ENCODE results near the gene PCBP3. TPM values are rescaled to one million over a fixed set of nuclear protein-coding genes. Genes with fewer than 3 reads are reported as not detected.

Gene PCBP3
- total RNA-seq, 1 donor from 2014 or later: not detected

DNA sequence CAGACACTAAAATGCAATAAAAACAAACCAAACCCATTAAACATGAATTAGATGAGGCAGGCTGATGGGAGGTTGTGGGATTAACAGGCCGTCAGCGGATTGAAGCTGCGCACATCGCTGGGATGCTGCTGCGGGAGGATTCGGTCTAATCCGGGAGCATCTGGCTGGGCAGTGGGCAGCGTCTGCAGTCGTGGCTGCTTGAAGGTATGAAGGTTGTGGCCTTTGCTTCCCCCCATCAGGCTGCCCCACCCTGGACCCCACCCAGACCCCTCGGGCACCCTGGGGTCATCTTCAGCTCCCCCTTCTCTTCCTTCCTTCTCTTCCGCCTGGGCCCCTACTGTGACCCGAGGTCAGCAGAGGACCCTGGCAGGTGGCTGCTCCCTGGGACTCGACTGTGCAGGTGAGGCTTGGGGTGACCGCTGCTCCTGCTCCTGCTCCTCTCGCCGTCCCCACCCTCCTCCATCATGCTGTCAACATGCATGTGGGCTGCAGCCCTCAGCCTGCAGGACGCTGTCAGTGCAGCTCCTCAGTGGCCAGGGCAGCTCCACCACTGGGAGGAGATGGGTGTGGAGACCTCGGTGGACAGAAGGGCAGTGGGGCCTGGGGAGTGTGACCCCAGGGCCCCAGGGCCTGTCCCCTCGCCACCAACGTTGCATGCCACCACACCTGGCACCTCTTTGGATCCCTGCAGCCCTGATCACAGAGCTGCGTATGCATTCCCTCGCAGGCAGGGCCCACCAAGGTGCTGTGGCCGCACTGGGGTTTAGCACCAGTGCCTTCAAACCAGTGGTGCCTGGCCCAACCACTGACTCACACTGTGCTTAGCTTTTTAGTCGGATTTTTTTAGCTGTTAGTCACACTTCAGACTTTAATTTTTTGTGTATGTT is 225.8 kb downstream of the PCBP3 start:
- Histone ChIP-seq H3K4me3 (ENCODE audit: low read length in 3 of 3) (no peak overlapping the region), H3K9ac (ENCODE audit: low read depth in 1 of 3, low read length in 3 of 3) (no peak overlapping the region), H3K9me3 (ENCODE audit: control insufficient read depth in 3 of 3, low read length in 3 of 3) (no peaks in the 10 kb centered on the region), H3K27ac (ENCODE audit: low read depth, low read length) (no peak overlapping the region), H3K4me1 (ENCODE audit: control insufficient read depth in 3 of 3, insufficient read depth in 3 of 3, low read length in 3 of 3) (no peaks in the 10 kb centered on the region), H3K36me3 (ENCODE audit: control insufficient read depth in 3 of 3, insufficient read depth in 3 of 3, low read length in 3 of 3) (no peaks in the 10 kb centered on the region), H3K27me3 (ENCODE audit: control insufficient read depth in 3 of 3, insufficient read depth in 3 of 3, low read length in 3 of 3) (peaks cover 8 to 30% (median 26%) of the 10 kb centered on the region in 3 donors)

DNA sequence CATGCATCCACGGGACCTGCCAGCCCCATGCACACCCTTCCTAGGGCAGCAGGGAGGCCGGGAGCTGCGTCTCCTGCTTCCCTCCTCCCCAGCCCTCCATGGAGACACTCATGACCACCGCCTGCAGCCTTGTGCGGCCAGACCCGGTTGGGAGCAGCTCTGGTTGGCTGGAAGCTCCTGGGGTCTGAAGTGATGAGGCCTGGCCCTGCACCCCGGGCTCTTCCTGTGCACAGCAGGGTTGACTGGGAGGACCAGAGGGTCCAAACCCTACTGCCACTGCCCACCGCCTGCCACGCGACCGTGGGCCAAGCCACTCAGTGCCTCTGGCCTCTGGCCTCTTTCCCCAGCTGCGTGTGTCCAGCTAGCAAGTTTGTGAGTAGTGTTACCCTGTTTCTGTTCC is 226.9 kb downstream of the PCBP3 start:
- H3K4me3 ChIP-seq (ENCODE audit: low read length in 3 of 3): no peak overlapping the region
- no peaks in the 10 kb centered on the region for H3K36me3 ChIP-seq (ENCODE audit: control insufficient read depth in 3 of 3, insufficient read depth in 3 of 3, low read length in 3 of 3)
- H3K9me3 ChIP-seq (ENCODE audit: control insufficient read depth in 3 of 3, low read length in 3 of 3): no peaks in the 10 kb centered on the region
- H3K27me3 ChIP-seq (ENCODE audit: control insufficient read depth in 3 of 3, insufficient read depth in 3 of 3, low read length in 3 of 3): peaks cover 10 to 38% (median 29%) of the 10 kb centered on the region in 3 donors
- no peak overlapping the region for H3K9ac ChIP-seq (ENCODE audit: low read depth in 1 of 3, low read length in 3 of 3)
- H3K4me1 ChIP-seq (ENCODE audit: control insufficient read depth in 3 of 3, insufficient read depth in 3 of 3, low read length in 3 of 3): peaks cover 0 to 2% (median 0%) of the 10 kb centered on the region in 3 donors
- no peak overlapping the region for H3K27ac ChIP-seq (ENCODE audit: low read depth, low read length)

DNA sequence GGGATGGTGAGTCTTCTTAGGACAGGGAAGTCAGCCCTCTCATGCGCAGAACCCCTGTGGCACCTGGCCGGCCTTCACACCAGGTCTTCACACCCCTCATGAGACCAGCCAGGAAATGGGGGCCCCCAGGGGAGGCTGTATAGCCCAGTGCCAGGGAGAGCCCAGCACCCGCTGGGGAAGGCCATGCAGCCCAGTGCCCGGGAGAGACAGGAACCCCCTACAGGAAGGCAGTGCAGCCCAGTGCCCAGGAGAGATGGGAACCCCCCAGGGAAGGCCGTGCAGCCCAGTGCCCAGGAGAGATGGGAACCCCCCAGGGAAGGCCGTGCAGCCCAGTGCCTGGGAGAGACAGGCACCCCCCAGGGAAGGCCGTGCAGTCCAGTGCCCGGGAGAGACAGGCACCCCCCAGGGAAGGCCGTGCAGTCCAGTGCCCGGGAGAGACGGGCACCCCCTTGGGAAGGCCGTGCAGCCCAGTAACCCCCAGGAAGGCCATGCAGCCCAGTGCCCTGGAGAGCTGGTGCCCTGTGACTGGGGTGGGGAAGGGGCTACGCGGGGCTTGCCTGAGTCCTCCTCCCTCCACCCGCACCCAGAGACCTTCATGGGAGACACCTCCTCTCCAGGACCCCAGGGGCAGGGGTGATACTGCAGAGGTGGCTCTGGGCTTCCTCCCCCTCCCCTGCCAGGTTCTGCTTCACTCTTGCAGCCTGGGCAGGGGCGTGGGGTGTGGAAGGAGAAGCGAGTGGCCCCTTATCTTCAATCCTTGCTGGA is 227.5 kb downstream of the PCBP3 start:
- no peaks in the 10 kb centered on the region for H3K36me3 ChIP-seq (ENCODE audit: control insufficient read depth in 3 of 3, insufficient read depth in 3 of 3, low read length in 3 of 3)
- no peak overlapping the region for H3K27ac ChIP-seq (ENCODE audit: low read depth, low read length)
- H3K4me1 ChIP-seq (ENCODE audit: control insufficient read depth in 3 of 3, insufficient read depth in 3 of 3, low read length in 3 of 3): peaks cover 0 to 2% (median 2%) of the 10 kb centered on the region in 3 donors
- H3K4me3 ChIP-seq (ENCODE audit: low read length in 3 of 3): no peak overlapping the region
- no peak overlapping the region for H3K9ac ChIP-seq (ENCODE audit: low read depth in 1 of 3, low read length in 3 of 3)
- H3K9me3 ChIP-seq (ENCODE audit: control insufficient read depth in 3 of 3, low read length in 3 of 3): no peaks in the 10 kb centered on the region
- peaks cover 16 to 40% (median 31%) of the 10 kb centered on the region in 3 donors for H3K27me3 ChIP-seq (ENCODE audit: control insufficient read depth in 3 of 3, insufficient read depth in 3 of 3, low read length in 3 of 3)

GRCh38 chr21:45871616-45872236 is 228.2 kb downstream of the PCBP3 start:
- H3K4me1 ChIP-seq (ENCODE audit: control insufficient read depth in 3 of 3, insufficient read depth in 3 of 3, low read length in 3 of 3): peaks cover 0 to 5% (median 2%) of the 10 kb centered on the region in 3 donors
- H3K27me3 ChIP-seq (ENCODE audit: control insufficient read depth in 3 of 3, insufficient read depth in 3 of 3, low read length in 3 of 3): peaks cover 23 to 46% (median 33%) of the 10 kb centered on the region in 3 donors
- no peak overlapping the region for H3K9ac ChIP-seq (ENCODE audit: low read depth in 1 of 3, low read length in 3 of 3)
- no peak overlapping the region for H3K4me3 ChIP-seq (ENCODE audit: low read length in 3 of 3)
- no peak overlapping the region for H3K27ac ChIP-seq (ENCODE audit: low read depth, low read length)
- no peaks in the 10 kb centered on the region for H3K36me3 ChIP-seq (ENCODE audit: control insufficient read depth in 3 of 3, insufficient read depth in 3 of 3, low read length in 3 of 3)
- H3K9me3 ChIP-seq (ENCODE audit: control insufficient read depth in 3 of 3, low read length in 3 of 3): no peaks in the 10 kb centered on the region

DNA sequence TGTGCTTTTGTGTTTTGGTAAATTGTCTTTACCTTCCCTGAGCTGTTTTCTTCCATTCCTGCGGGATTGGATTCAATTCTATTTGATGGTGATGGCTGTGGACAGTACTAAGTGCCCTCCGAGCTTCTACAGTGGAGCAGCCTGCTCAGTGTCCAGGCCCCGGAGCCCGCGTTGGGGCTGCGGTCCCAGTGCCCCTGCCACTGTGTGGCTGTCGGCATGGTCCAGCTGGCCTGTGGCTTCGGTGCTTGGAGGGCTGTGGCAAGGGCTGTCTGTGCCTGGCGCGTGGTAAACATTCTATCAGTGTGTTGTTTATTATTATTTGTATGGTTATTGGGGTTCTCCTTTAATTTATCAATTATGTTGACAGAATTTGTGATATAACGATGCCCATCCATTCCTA is 228.9 kb downstream of the PCBP3 start:
- Histone ChIP-seq H3K9ac (ENCODE audit: low read depth in 1 of 3, low read length in 3 of 3) (no peak overlapping the region), H3K27me3 (ENCODE audit: control insufficient read depth in 3 of 3, insufficient read depth in 3 of 3, low read length in 3 of 3) (peaks cover 27 to 52% (median 29%) of the 10 kb centered on the region in 3 donors), H3K9me3 (ENCODE audit: control insufficient read depth in 3 of 3, low read length in 3 of 3) (no peaks in the 10 kb centered on the region), H3K4me3 (ENCODE audit: low read length in 3 of 3) (no peak overlapping the region), H3K27ac (ENCODE audit: low read depth, low read length) (no peak overlapping the region), H3K4me1 (ENCODE audit: control insufficient read depth in 3 of 3, insufficient read depth in 3 of 3, low read length in 3 of 3) (peaks cover 0 to 5% (median 2%) of the 10 kb centered on the region in 3 donors), H3K36me3 (ENCODE audit: control insufficient read depth in 3 of 3, insufficient read depth in 3 of 3, low read length in 3 of 3) (no peaks in the 10 kb centered on the region)

DNA sequence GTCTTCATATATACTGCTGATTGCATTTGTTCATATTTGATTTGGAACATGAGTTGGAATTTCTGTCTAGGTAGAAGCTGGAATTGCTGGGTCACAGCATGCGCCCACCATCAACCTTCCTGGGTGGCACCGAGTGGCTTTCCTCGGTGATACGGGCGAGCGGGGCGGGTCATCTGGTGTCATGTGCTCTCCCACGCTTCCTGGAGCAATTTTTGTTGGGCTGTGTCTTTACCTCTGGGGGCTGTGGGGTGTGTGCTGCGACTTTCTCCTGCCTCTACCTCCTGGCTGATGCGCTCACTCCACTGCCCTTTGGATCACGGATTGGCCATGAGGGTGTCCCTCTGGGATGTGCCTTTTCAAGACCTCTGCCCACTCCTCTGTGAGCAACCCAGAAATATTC is 229.4 kb downstream of the PCBP3 start:
- Histone ChIP-seq H3K9me3 (ENCODE audit: control insufficient read depth in 3 of 3, low read length in 3 of 3) (no peaks in the 10 kb centered on the region), H3K4me3 (ENCODE audit: low read length in 3 of 3) (no peak overlapping the region), H3K4me1 (ENCODE audit: control insufficient read depth in 3 of 3, insufficient read depth in 3 of 3, low read length in 3 of 3) (peaks cover 0 to 5% (median 2%) of the 10 kb centered on the region in 3 donors), H3K9ac (ENCODE audit: low read depth in 1 of 3, low read length in 3 of 3) (no peak overlapping the region), H3K27ac (ENCODE audit: low read depth, low read length) (no peak overlapping the region), H3K27me3 (ENCODE audit: control insufficient read depth in 3 of 3, insufficient read depth in 3 of 3, low read length in 3 of 3) (peaks cover 28 to 56% (median 29%) of the 10 kb centered on the region in 3 donors), H3K36me3 (ENCODE audit: control insufficient read depth in 3 of 3, insufficient read depth in 3 of 3, low read length in 3 of 3) (no peaks in the 10 kb centered on the region)

DNA sequence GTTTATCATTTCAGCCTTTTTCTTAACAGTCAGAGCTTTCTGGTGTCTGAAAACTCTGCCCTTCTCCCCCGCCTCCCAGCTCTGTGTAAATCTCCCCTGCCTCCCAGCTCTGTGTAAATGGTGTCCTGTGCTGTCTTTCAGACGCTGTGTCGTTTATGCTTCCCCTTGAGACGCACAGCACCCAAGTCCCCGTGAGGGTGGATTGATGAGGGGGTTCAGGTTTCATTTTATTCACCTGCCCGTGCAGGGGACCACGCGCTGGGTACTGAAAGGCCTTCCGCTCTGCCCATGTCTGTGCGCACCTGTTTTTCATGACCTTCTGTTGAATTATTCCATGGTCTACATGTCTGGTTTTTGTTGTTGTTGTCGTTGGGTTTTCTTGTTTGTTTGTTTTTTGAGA is 229.9 kb downstream of the PCBP3 start:
- Histone ChIP-seq H3K27ac (ENCODE audit: low read depth, low read length) (no peak overlapping the region), H3K9ac (ENCODE audit: low read depth in 1 of 3, low read length in 3 of 3) (no peak overlapping the region), H3K9me3 (ENCODE audit: control insufficient read depth in 3 of 3, low read length in 3 of 3) (no peaks in the 10 kb centered on the region), H3K4me3 (ENCODE audit: low read length in 3 of 3) (no peak overlapping the region), H3K36me3 (ENCODE audit: control insufficient read depth in 3 of 3, insufficient read depth in 3 of 3, low read length in 3 of 3) (no peaks in the 10 kb centered on the region), H3K27me3 (ENCODE audit: control insufficient read depth in 3 of 3, insufficient read depth in 3 of 3, low read length in 3 of 3) (peaks cover 31 to 61% (median 32%) of the 10 kb centered on the region in 3 donors), H3K4me1 (ENCODE audit: control insufficient read depth in 3 of 3, insufficient read depth in 3 of 3, low read length in 3 of 3) (peaks cover 0 to 5% (median 2%) of the 10 kb centered on the region in 3 donors)

DNA sequence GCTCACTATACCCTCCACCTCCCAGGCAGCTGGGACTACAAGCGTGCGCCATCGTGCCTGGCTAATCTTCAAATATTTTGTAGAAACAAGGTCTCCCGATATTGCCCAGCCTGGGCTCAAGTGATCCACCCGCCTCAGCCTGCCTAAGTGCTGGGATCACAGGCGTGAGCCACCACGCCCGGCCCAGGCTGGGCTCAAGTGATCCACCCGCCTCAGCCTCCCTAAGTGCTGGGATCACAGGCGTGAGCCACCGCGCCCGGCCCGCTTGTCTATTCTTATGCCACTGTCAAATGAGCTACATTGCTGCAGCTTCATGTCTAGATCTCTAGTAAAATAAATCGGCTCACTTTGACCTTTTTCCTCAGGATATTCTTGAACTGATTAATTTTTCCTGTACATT is 230.3 kb downstream of the PCBP3 start:
- Histone ChIP-seq H3K27ac (ENCODE audit: low read depth, low read length) (no peak overlapping the region), H3K9me3 (ENCODE audit: control insufficient read depth in 3 of 3, low read length in 3 of 3) (no peaks in the 10 kb centered on the region), H3K36me3 (ENCODE audit: control insufficient read depth in 3 of 3, insufficient read depth in 3 of 3, low read length in 3 of 3) (no peaks in the 10 kb centered on the region), H3K4me3 (ENCODE audit: low read length in 3 of 3) (no peak overlapping the region), H3K4me1 (ENCODE audit: control insufficient read depth in 3 of 3, insufficient read depth in 3 of 3, low read length in 3 of 3) (peaks cover 0 to 5% (median 2%) of the 10 kb centered on the region in 3 donors), H3K27me3 (ENCODE audit: control insufficient read depth in 3 of 3, insufficient read depth in 3 of 3, low read length in 3 of 3) (peaks cover 31 to 65% (median 32%) of the 10 kb centered on the region in 3 donors), H3K9ac (ENCODE audit: low read depth in 1 of 3, low read length in 3 of 3) (no peak overlapping the region)

DNA sequence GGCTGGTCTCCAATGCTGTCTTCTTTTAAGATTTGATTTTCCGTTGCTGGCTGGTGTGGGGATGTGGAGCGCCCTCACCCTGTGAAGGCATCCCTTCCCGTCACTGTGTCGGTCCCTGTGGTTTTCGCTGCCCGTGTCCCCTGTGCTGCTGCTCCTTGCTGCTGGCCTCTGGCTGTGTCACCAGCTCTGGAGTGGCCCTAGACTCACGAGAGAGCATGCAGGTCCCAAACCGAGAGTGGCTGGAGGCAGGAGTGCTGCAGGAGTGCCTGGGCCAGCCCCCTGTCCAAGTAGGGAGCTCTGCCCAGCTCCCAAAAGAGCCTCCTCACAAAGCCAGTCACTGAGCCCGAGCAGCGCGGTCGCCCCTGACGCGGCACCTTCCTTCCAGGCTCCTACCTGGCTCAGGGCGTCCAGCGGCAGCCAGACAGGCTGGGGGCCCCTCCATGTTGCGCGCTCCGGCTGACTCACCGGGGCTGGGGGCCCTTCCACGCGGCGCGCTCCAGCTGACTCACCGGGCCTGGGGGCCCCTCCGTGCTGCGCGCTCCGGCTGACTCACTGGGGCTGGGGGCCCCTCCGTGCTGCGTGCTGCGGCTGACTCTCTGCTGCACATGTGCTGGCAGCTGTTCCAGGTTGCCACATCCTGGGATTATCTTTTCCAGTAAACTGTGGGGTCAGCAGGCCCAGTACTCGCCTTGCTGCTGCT is 231.3 kb downstream of the PCBP3 start:
- Histone ChIP-seq H3K27me3 (ENCODE audit: control insufficient read depth in 3 of 3, insufficient read depth in 3 of 3, low read length in 3 of 3) (peaks cover 29 to 68% (median 31%) of the 10 kb centered on the region in 3 donors), H3K4me3 (ENCODE audit: low read length in 3 of 3) (no peak overlapping the region), H3K4me1 (ENCODE audit: control insufficient read depth in 3 of 3, insufficient read depth in 3 of 3, low read length in 3 of 3) (peaks cover 0 to 5% (median 2%) of the 10 kb centered on the region in 3 donors), H3K27ac (ENCODE audit: low read depth, low read length) (no peak overlapping the region), H3K36me3 (ENCODE audit: control insufficient read depth in 3 of 3, insufficient read depth in 3 of 3, low read length in 3 of 3) (no peaks in the 10 kb centered on the region), H3K9ac (ENCODE audit: low read depth in 1 of 3, low read length in 3 of 3) (no peak overlapping the region), H3K9me3 (ENCODE audit: control insufficient read depth in 3 of 3, low read length in 3 of 3) (no peaks in the 10 kb centered on the region)

All from skeletal muscle tissue (tissue), 4 donors.